H1 (cell line): Measurements from ENCODE around the gene MGAT5B.

Experiments used
- CTCF ChIP-seq, 3 experiments: IDR thresholded peaks; 1 replicate in 2 of 3; 2 replicates in 1 of 3; pipeline versions ENCODE4 v1.5.1 to v1.6.1; 2011; ENCODE audit warnings: low read length in 3 of 3, mild to moderate bottlenecking in 3 of 3, inconsistent platforms in 2 of 3, low read depth in 1 of 3, moderate library complexity in 1 of 3; ENCODE audit not compliant: insufficient read depth in 1 of 3; ENCODE audit errors: control extremely low read depth in 1 of 3
- EP300 ChIP-seq, 2 experiments: IDR thresholded peaks; 1 replicate in 1 of 2; 2 replicates in 1 of 2; pipeline ENCODE4 v1.6.1; 2011 to 2012; ENCODE audit warnings: low read depth in 2 of 2, low read length in 2 of 2, mild to moderate bottlenecking in 2 of 2, borderline replicate concordance in 1 of 2, inconsistent platforms in 1 of 2, moderate library complexity in 1 of 2
- MAX ChIP-seq: IDR thresholded peaks from 2 replicates; pipeline ENCODE4 v1.6.1; 2012; ENCODE audit warnings: inconsistent platforms
- SIRT6 ChIP-seq: IDR thresholded peaks from one replicate; pipeline ENCODE4 v1.7.1; 2012; ENCODE audit warnings: low read length, inconsistent platforms
- USF2 ChIP-seq: IDR thresholded peaks from 2 replicates; pipeline ENCODE4 v1.6.1; 2011; ENCODE audit warnings: low read length, improper control_type of control experiment

GRCh38 chr17:76834870-76835269 is 33.3 kb upstream of the MGAT5B start:
- TF ChIP-seq CTCF (IDR thresholded peaks at IDR 0.05; ENCODE audit: control extremely low read depth in 1 of 3, insufficient read depth in 1 of 3, low read depth in 1 of 3, low read length in 3 of 3) (no peak), USF2 (no peak), SIRT6 (no peak), MAX (no peak), EP300 (IDR thresholded peaks at IDR 0.05; ENCODE audit: borderline replicate concordance in 1 of 2, low read depth in 2 of 2, low read length in 2 of 2) (no peak)
